Esophagus squamous epithelium (tissue), 4 donors: Measurements from ENCODE around the gene KMT2C.

Source experiments
- CTCF ChIP-seq, 6 experiments: fragments of 450-650 bp in 4 of 6; fragments of 200-600 bp in 2 of 6; sonication (generic) in 2 of 6; IDR thresholded peaks; one replicate each; pipeline ENCODE4 v1.5.1; 2016 to 2019; ENCODE audit warnings: antibody characterized with exemption in 6 of 6, mild to moderate bottlenecking in 4 of 6, moderate library complexity in 4 of 6
- POLR2A ChIP-seq, 4 donors: fragments of 450-650 bp; IDR thresholded peaks; one replicate each; pipeline ENCODE4 v1.6.1; 2017; ENCODE audit warnings: antibody characterized with exemption in 4 of 4, mild to moderate bottlenecking in 4 of 4, moderate library complexity in 3 of 4

DNA sequence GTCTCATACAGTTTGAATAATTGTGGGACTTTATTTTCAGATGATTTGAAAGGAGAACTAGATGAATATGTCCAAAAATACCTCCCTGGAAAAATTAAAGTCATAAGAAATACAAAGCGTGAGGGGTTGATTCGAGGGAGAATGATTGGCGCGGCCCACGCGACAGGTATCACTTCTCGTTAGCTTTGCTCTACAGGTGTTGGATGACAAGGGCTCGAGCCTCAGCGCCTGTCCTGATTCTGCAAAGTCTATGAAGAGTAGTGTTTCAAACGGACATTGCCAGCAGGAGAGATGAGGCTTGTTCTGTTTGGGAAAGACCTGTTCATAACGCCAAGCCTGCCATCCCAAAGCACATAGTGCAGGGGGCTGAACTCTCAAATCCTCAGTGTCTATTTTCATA lies 330.6 kb downstream of the KMT2C start:
- TF ChIP-seq CTCF (IDR thresholded peaks at IDR 0.05) (no peak), POLR2A (IDR thresholded peaks at IDR 0.05) (no peak)
